ENCODE data around the gene TEKT5.
"Not testable (repeated sequence)": the region's sequence is repeated elsewhere in the genome, so short reads cannot be mapped to it uniquely, and the experiment has no call there.

Gene TEKT5

GRCh38 chr16:10657925-10658324, 36.8 kb downstream of the TEKT5 start:
- DNase-seq: no peak

GRCh38 chr16:10656618-10657017, 38.1 kb downstream of the TEKT5 start:
- no peak for DNase-seq

GRCh38 chr16:10655415-10655977, 39.2 kb downstream of the TEKT5 start:
- no peak for DNase-seq

- DNase-seq: no peak
These were observed 39.9 kb downstream of the TEKT5 start for GRCh38 chr16:10654592-10655414.

GRCh38 chr16:10652730-10653590, 41.8 kb downstream of the TEKT5 start:
- DNase-seq: no peak

GRCh38 chr16:10649098-10649497, 45.6 kb downstream of the TEKT5 start:
- not testable (repeated sequence) for DNase-seq

GRCh38 chr16:10647721-10648296, 46.9 kb downstream of the TEKT5 start:
- DNase-seq: no peak

- no peak for DNase-seq
These were observed 47.4 kb downstream of the TEKT5 start for GRCh38 chr16:10647264-10647720.

GRCh38 chr16:10646581-10647263, 48.0 kb downstream of the TEKT5 start:
- no peak for DNase-seq

GRCh38 chr16:10646228-10646580, 48.5 kb downstream of the TEKT5 start:
- DNase-seq: no peak

GRCh38 chr16:10644092-10644491, 50.6 kb downstream of the TEKT5 start:
- DNase-seq: no peak

GRCh38 chr16:10642964-10643363, 51.8 kb downstream of the TEKT5 start:
- no peak for DNase-seq

GRCh38 chr16:10641953-10642949, 52.5 kb downstream of the TEKT5 start:
- no peak for DNase-seq

GRCh38 chr16:10641555-10641952, 53.2 kb downstream of the TEKT5 start:
- DNase-seq: no peak

GRCh38 chr16:10640934-10641333, 53.8 kb downstream of the TEKT5 start:
- DNase-seq: no peak

- no peak for DNase-seq
These were observed 56.6 kb downstream of the TEKT5 start for GRCh38 chr16:10638101-10638500.

- no peak for DNase-seq
These were observed 57.2 kb downstream of the TEKT5 start for GRCh38 chr16:10637337-10638037.

- DNase-seq: no peak
These were observed 59.2 kb downstream of the TEKT5 start for GRCh38 chr16:10635365-10636021.

GRCh38 chr16:10633429-10633828, 61.3 kb downstream of the TEKT5 start:
- not testable (repeated sequence) for DNase-seq

- no peak for DNase-seq
These were observed 62.8 kb downstream of the TEKT5 start for GRCh38 chr16:10631886-10632285.
